Fibroblast of skin of left quadriceps (primary cell): ENCODE results near the gene SPG11.
A peak's percentile ranks its signal among the peaks of the same experiment; 100 is the strongest.
"Not testable (repeated sequence)": the region's sequence is repeated elsewhere in the genome, so short reads cannot be mapped to it uniquely, and the experiment has no call there.

Experiments
- DNase-seq, 2 experiments: peaks; one replicate each; pipeline ENCODE4 v3.0.0-alpha.2; 2013; ENCODE audit warnings: low read depth in 2 of 2

The SPG11 gene

DNA sequence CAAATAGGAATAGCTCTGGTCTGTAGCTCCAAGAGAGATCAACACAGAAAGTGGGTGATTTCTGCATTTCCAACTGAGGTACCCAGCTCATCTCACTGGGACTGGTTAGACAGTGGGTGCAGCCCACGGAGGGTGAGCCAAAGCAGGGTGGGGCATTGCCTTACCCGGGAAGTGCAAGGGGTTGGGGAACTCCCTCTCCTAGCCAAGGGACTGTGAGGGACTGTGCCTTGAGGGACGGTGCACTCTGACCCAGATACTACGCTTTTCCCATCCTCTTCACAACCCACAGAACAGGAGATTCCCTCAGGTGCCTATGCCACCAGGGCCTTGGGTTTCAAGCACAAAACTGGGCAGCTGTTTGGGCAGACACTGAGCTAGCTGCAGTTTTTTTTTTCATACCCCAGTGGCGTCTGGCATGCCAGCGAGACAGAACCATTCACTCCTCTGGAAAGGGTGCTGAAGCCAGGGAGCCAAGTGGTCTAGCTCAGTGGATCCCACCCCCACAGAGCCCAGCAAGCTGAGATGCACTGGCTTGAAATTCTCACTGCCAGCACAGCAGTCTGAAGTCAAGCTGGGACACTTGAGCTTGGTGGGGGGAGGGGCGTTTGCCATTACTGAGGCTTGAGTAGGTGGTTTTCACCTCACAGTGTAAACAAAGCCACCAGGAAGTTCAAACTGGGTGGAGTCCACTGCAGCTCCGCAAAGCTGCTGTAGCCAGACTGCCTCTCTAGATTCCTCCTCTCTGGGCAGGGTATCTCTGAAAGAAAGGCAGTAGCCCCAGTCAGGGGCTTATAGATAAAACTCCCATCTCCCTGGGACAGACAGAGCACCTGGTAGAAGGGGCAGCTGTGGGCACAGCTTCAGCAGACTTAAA is 19.6 kb upstream of the SPG11 start:
- DNase-seq: not testable (repeated sequence)

- no peak for DNase-seq
These were observed 18.7 kb upstream of the SPG11 start for GRCh38 chr15:44682211-44682610.

DNA sequence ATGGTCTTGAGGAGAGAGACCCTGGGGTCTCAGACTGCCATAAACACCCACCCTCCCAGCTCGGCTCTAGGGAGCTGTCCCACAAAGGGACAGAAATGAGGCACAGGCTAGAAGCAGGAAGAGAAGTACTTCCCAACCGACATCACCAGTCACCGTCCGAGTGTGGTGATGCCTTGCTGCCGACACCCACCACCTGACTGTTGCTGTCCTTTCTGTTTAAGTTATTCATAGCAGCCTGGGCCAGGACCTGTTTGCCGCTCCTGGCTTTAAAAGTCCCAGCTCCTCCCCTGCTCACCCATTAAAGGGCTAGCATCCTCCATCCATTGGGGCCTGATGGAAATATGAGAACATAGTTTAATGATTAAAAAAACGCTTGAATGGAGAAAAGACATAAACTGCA is 13.2 kb upstream of the SPG11 start:
- DNase-seq: no peak

GRCh38 chr15:44675911-44676310 is 12.4 kb upstream of the SPG11 start:
- DNase-seq: no peak

DNA sequence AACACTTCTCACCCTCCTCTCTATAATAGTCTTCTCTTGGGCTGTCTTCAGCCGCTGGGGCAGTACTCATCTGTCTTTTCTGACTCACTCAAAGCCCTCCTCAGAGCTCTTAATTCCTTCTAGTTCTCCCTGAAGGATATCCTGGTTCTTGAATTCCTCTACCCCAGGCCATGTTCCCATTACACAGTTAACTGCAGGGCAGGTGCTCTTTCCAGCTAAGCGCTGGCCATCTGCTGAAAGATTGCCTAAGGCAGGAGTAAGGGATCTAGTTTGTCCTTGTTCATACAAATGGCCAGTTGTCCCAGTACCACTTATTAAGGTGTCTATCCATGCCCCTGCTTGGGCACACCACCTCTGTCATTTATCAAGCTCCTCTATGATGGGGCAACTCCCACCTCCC is 10.2 kb upstream of the SPG11 start:
- DNase-seq: no peak

GRCh38 chr15:44670087-44670950 is 6.9 kb upstream of the SPG11 start:
- no peak for DNase-seq

GRCh38 chr15:44668921-44669320 is 5.5 kb upstream of the SPG11 start:
- no peak for DNase-seq

GRCh38 chr15:44667039-44667360 is 3.5 kb upstream of the SPG11 start:
- DNase-seq: no peak

GRCh38 chr15:44666210-44667038 is 3.0 kb upstream of the SPG11 start:
- DNase-seq: no peak

- DNase-seq: peak in 1 of 2 experiments; percentile 8
These were observed 718 bp downstream of the SPG11 start for GRCh38 chr15:44662478-44663409.

DNA sequence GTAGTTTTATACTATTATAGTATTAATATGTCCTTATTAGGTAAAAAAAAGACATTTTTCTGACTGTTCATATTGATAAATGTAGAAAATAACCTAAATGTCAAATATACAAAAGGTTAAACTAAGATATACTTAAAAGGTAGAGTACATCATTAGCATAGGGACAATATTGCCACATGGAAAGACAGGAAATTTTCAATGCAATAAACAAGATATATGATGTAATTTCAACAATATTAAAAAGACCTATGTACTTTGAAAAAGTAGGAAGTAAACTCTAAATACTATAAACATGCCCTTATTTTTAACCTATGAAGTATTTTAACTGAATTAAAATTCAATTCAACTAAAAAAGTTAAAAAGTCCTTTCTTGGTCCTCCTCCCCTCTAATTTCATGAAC is 1.9 kb downstream of the SPG11 start:
- DNase-seq: no peak

- DNase-seq: no peak
These were observed 4.4 kb downstream of the SPG11 start for GRCh38 chr15:44659056-44659455.

GRCh38 chr15:44657378-44657777 is 6.1 kb downstream of the SPG11 start:
- no peak for DNase-seq

DNA sequence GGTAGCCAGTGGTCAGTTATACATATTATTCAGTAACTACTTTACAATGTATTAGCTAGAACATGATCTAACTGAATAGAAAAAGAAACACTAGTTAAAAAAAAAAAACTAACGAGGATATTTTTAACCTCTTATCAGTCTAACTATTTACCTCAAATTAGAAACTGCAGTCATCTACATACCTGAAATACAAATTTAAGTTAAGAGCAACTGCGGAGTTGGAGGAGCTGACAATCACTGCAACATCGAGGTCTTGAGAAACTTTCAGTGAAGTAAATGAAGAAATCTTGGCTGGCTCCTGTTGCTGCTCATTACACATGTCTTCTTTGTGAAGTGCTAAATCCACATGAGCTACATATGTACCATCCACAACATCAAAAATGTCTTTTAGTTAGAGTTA is 6.5 kb downstream of the SPG11 start:
- DNase-seq: no peak

DNA sequence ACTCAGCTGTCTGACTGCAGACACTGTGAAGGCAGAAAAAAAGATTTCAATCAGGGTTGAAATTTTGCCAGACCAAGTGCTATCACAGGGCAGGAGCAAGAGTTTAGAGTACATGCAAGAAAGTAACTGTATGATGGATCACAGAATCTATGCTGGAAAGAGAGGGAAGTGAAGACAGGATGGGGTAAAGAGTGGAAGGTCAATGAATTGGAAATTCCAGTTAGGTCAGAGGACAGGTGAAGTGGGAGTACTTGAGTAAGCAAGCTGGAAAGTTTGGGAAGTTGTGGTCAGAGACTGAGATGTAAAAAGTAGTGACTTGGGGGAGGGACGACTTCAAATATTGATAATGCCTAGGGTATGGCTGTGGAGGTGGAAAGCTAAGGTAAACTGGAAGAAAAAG is 7.2 kb downstream of the SPG11 start:
- DNase-seq: no peak

DNA sequence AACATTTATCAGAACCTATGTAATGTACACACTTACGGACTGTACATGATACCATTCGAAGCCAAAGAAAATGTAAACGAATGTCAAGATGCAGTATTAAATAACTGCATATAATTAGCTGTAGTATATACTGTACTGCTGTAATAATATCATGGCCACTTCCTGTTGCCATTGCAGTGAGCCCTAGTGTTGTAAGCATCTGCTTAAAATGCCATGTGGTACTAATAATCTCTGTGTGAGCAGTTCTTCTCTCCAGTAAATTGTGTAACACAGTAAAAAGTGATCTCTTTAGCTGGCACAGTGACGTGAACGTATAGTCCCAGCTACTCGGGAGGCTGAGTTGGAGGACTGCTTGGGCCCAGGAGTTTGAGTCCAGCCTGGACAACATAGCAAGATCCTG is 8.6 kb downstream of the SPG11 start:
- DNase-seq: peak; percentile 60 to 66

DNA sequence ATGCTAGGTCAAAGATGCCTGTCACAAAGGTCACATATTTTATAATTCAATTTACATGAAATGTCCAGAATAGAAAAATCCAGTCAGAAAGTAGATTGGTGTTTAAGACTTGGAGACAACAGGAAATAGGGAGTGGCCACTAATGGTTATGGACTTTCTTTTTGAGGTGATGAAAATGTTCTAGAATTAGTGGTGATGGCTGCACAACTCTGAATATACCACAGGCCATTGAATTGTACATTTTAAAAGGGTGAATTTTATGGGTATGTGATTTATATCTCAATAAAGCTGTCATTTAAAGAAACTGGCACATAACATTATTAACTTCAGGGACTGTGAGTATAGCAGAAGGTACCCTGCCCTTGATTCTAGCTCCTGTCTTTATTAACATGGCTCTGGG is 15.8 kb downstream of the SPG11 start:
- DNase-seq: no peak

- DNase-seq: no peak
These were observed 16.4 kb downstream of the SPG11 start for GRCh38 chr15:44647036-44647435.

- no peak for DNase-seq
These were observed 17.0 kb downstream of the SPG11 start for GRCh38 chr15:44646460-44646859.

- no peak for DNase-seq
These were observed 21.8 kb downstream of the SPG11 start for GRCh38 chr15:44641651-44642050.

- no peak for DNase-seq
These were observed 26.5 kb downstream of the SPG11 start for GRCh38 chr15:44636976-44637375.
